Testis (tissue), 3 donors: ENCODE measurements around the gene PITPNC1. TPM values are rescaled to one million over a fixed set of nuclear protein-coding genes. Genes with fewer than 3 reads are reported as not detected.

ENCODE experiments used
- DNase-seq: peaks from one replicate; pipeline ENCODE4 v3.0.0-alpha.2; 2019
- H3K27ac ChIP-seq, 2 donors: fragments of 200-600 bp; sonication (generic); one replicate each; pipeline ENCODE4 v1.5.1; 2019
- H3K27me3 ChIP-seq: fragments of 200-600 bp; sonication (generic); one replicate; pipeline ENCODE4 v1.5.1; 2019
- H3K36me3 ChIP-seq: fragments of 200-600 bp; sonication (generic); one replicate; pipeline ENCODE4 v1.5.1; 2017; ENCODE audit warnings: low read depth; ENCODE audit errors: missing control alignments
- H3K4me1 ChIP-seq: fragments of 200-600 bp; sonication (generic); one replicate; pipeline ENCODE4 v1.5.1; 2019
- H3K4me3 ChIP-seq, 2 donors: fragments of 200-600 bp; sonication (generic); one replicate each; pipeline ENCODE4 v1.5.1; 2017 to 2019
- H3K9me3 ChIP-seq: fragments of 200-600 bp; sonication (generic); one replicate; pipeline ENCODE4 v1.5.1; 2017
- POLR2A ChIP-seq: fragments of 450-650 bp; IDR thresholded peaks from one replicate; pipeline ENCODE4 v1.6.1; 2017; ENCODE audit warnings: antibody characterized with exemption, mild to moderate bottlenecking, moderate library complexity
- WGBS, 2 donors: methylation state at CpG; one replicate each; pipeline ENCODE4 v1.1.5; 2018; 5-methylcytosine and 5-hydroxymethylcytosine counted together
- intact Hi-C: fragments of 100-400 bp; cut with DNase I; formaldehyde crosslinking; loops from one replicate; pipeline ENCODE4 v1.15.1; 2023; ENCODE audit warnings: low total_unique reads
- polyA plus RNA-seq: library from polyadenylated mRNA; stranded (reverse); fragments of 350-450 nt; fragmentation: Illumina TruSeq; extraction: RNeasy Lipid Tissue Mini Kit (QIAGEN cat#74804); gene quantifications from one replicate; pipeline ENCODE4 v1.2.3, GENCODE V29; 2014; ENCODE audit warnings: low read depth, low replicate concordance; ENCODE audit not compliant: insufficient read depth
- total RNA-seq, 2 donors: library from RNA; depleted of rRNA; stranded (reverse); fragments of >200 nt; gene quantifications; one replicate each; pipeline ENCODE4 v1.2.3, GENCODE V29; 2016
- TF ChIP-seq, protein P1 (sequence below), 3 experiments: fragments of 450-650 bp in 2 of 3; fragments of 200-600 bp in 1 of 3; sonication (generic) in 1 of 3; IDR thresholded peaks; one replicate each; pipeline ENCODE4 v1.5.1; 2016 to 2019; ENCODE audit warnings: antibody characterized with exemption in 3 of 3, mild to moderate bottlenecking in 2 of 3, moderate library complexity in 1 of 3

The PITPNC1 gene
- total and polyA plus RNA-seq, 3 donors from 2014 or later, result 8.3 to 12.8 (median 12.2) TPM

GRCh38 chr17:67458203-67458602, 81.1 kb downstream of the PITPNC1 start:
- Histone ChIP-seq H3K27ac (no peak overlapping the region), H3K27me3 (no peaks in the 10 kb centered on the region), H3K4me3 (no peak overlapping the region), H3K9me3 (no peaks in the 10 kb centered on the region), H3K4me1 (no peaks in the 10 kb centered on the region), H3K36me3 (no peaks in the 10 kb centered on the region)
- intact Hi-C loops, result no loop called here
- WGBS, 2 donors, result 100% methylated on average over 2 of the region's 2 CpGs
- no peak for DNase-seq
- no peak for TF ChIP-seq POLR2A
- TF ChIP-seq, protein P1, sequence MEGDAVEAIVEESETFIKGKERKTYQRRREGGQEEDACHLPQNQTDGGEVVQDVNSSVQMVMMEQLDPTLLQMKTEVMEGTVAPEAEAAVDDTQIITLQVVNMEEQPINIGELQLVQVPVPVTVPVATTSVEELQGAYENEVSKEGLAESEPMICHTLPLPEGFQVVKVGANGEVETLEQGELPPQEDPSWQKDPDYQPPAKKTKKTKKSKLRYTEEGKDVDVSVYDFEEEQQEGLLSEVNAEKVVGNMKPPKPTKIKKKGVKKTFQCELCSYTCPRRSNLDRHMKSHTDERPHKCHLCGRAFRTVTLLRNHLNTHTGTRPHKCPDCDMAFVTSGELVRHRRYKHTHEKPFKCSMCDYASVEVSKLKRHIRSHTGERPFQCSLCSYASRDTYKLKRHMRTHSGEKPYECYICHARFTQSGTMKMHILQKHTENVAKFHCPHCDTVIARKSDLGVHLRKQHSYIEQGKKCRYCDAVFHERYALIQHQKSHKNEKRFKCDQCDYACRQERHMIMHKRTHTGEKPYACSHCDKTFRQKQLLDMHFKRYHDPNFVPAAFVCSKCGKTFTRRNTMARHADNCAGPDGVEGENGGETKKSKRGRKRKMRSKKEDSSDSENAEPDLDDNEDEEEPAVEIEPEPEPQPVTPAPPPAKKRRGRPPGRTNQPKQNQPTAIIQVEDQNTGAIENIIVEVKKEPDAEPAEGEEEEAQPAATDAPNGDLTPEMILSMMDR (IDR thresholded peaks at IDR 0.05), result no peak

GRCh38 chr17:67459985-67460384, 82.9 kb downstream of the PITPNC1 start:
- H3K27ac ChIP-seq, result no peak overlapping the region
- no peaks in the 10 kb centered on the region for H3K4me1 ChIP-seq
- intact Hi-C loops, result no loop called here
- H3K4me3 ChIP-seq, result no peak overlapping the region
- no peak for TF ChIP-seq POLR2A
- TF ChIP-seq, protein P1 (IDR thresholded peaks at IDR 0.05), result no peak
- DNase-seq, result no peak
- 73 to 78% methylated on average over 7 of the region's 7 CpGs for WGBS, 2 donors
- H3K27me3 ChIP-seq, result no peaks in the 10 kb centered on the region
- H3K36me3 ChIP-seq, result no peaks in the 10 kb centered on the region
- no peaks in the 10 kb centered on the region for H3K9me3 ChIP-seq

GRCh38 chr17:67461228-67461780, 84.2 kb downstream of the PITPNC1 start:
- Histone ChIP-seq H3K4me3 (no peak overlapping the region), H3K4me1 (no peaks in the 10 kb centered on the region), H3K27me3 (no peaks in the 10 kb centered on the region), H3K36me3 (no peaks in the 10 kb centered on the region), H3K9me3 (no peaks in the 10 kb centered on the region), H3K27ac (no peak overlapping the region)
- intact Hi-C loops, result no loop called here
- WGBS, 2 donors, result 89% methylated on average over 6 of the region's 6 CpGs
- no peak for DNase-seq
- TF ChIP-seq POLR2A, result no peak
- TF ChIP-seq, protein P1 (IDR thresholded peaks at IDR 0.05), result no peak

- no peaks in the 10 kb centered on the region for H3K36me3 ChIP-seq
- 81 to 83% methylated on average over 3 of the region's 3 CpGs for WGBS, 2 donors
- TF ChIP-seq, protein P1 (IDR thresholded peaks at IDR 0.05), result no peak
- no peak for TF ChIP-seq POLR2A
- intact Hi-C loops, result no loop called here
- no peaks in the 10 kb centered on the region for H3K4me1 ChIP-seq
- no peak overlapping the region for H3K4me3 ChIP-seq
- no peak overlapping the region for H3K27ac ChIP-seq
- DNase-seq, result no peak
- no peaks in the 10 kb centered on the region for H3K9me3 ChIP-seq
- no peaks in the 10 kb centered on the region for H3K27me3 ChIP-seq
These were observed 84.8 kb downstream of the PITPNC1 start for GRCh38 chr17:67461876-67462275.

DNA sequence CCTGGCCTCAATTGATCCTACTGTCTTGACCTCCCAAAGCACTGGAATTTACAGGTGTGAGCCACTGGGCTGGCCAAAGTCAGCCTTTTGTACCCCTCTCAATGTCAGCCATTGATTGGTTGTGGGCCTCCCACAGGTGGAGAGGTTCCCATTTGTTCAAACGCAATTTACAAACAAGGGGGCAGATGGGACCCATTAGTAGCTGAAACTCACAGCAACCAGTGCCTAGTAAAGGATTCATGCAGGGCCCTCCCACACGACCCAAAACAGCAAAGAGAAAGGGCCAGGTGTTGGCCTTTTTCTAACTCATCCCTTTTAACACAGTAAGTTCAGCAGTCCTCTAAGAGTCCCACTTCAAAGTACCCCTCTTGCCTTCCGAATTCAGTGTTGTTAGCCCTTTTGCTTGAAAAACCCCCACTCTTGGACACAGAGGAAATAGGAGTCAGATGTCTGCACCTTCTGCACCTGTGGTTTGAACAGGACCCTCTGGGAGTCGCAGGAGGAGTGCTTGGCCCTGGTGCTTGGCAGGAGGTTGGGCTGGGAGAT, 89.2 kb downstream of the PITPNC1 start:
- H3K27ac ChIP-seq, result no peak overlapping the region
- no peaks in the 10 kb centered on the region for H3K27me3 ChIP-seq
- no peak for DNase-seq
- H3K4me3 ChIP-seq, result no peak overlapping the region
- no peaks in the 10 kb centered on the region for H3K9me3 ChIP-seq
- WGBS, 2 donors, result 86 to 93% methylated on average over 4 of the region's 4 CpGs
- intact Hi-C loops, result no loop called here
- peaks cover 8% of the 10 kb centered on the region for H3K4me1 ChIP-seq
- TF ChIP-seq, protein P1 (IDR thresholded peaks at IDR 0.05), result no peak
- no peak for TF ChIP-seq POLR2A
- no peaks in the 10 kb centered on the region for H3K36me3 ChIP-seq
